OCI-LY7 (cell line): Measurements from ENCODE around the gene GOLGA8T.
"Not testable (repeated sequence)": the region's sequence is repeated elsewhere in the genome, so short reads cannot be mapped to it uniquely, and the experiment has no call there.

Experiments used
- EZH2phosphoT487 ChIP-seq: fragments of 200-600 bp; sonication (generic); IDR thresholded peaks from 2 replicates; pipeline ENCODE4 v1.6.1; 2018; ENCODE audit warnings: low read depth, borderline replicate concordance, mild to moderate bottlenecking, mixed run types, antibody characterized with exemption, low read length, moderate library complexity, mixed read lengths
- TF ChIP-seq, protein P1 (sequence below): fragments of 200-600 bp; sonication (generic); conservative IDR thresholded peaks from 2 replicates; pipeline ENCODE4 v1.5.1; 2014; ENCODE audit warnings: mild to moderate bottlenecking, antibody characterized with exemption, low read length, moderate library complexity, mixed read lengths

DNA sequence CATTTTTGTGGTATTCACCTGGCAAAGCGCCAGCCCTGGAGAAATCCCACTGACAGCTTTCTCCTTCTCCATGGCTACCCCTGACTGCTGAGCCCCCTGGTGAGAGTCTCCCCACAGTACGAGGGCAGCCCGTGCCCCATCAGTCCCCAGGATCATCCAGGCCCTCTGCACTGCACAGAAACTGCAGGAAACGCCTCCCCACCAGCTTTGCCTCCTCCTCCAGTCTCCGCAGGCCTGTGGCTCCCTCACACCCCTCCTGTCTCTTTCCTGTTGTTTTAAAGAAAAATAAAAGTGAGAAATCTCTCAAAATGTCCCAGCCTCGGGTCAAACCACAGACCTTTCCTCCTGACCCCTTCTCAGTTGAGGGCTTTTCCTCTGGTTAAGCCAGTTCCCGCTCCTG is 29.4 kb downstream of the GOLGA8T start:
- TF ChIP-seq, protein P1, sequence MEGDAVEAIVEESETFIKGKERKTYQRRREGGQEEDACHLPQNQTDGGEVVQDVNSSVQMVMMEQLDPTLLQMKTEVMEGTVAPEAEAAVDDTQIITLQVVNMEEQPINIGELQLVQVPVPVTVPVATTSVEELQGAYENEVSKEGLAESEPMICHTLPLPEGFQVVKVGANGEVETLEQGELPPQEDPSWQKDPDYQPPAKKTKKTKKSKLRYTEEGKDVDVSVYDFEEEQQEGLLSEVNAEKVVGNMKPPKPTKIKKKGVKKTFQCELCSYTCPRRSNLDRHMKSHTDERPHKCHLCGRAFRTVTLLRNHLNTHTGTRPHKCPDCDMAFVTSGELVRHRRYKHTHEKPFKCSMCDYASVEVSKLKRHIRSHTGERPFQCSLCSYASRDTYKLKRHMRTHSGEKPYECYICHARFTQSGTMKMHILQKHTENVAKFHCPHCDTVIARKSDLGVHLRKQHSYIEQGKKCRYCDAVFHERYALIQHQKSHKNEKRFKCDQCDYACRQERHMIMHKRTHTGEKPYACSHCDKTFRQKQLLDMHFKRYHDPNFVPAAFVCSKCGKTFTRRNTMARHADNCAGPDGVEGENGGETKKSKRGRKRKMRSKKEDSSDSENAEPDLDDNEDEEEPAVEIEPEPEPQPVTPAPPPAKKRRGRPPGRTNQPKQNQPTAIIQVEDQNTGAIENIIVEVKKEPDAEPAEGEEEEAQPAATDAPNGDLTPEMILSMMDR: not testable (repeated sequence)
- not testable (repeated sequence) for TF ChIP-seq EZH2phosphoT487
